Measurements from ENCODE around the gene ZIC4.

ZIC4 gene

DNA sequence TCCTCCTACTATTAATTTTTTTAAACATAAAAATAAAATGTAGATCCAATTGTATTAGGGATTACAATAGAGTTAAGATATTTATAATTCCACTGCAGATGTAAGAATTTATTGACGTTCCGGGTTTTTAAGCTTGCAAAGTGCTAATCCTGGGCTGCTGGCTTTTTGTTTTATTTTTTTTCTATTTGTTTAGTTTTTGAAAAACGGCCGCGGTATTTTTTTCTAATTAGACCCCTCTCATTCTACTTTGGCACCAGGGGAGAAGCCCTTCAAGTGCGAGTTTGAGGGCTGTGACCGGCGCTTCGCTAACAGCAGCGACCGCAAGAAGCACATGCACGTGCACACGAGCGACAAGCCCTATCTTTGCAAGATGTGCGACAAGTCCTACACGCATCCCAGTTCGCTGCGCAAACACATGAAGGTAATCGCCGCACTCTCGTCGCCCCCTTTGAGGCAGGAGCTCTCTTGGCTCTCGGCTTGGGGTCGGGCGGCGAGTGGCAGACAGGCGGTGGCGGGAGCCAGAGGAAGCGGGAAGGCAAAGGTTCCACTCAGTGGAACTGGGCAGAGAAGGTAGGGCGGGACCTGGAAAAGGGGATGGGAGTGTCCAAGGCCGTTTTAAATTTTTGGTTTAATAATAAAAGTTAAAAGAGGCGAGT is 6.0 kb upstream of the ZIC4 start:
- H3K4me3 Mint-ChIP-seq, result peak overlapping the region; percentile 31
- H3K9me3 Mint-ChIP-seq, result peaks cover 10% of the 10 kb centered on the region
- H3K27ac Mint-ChIP-seq, result no peak overlapping the region
- H3K4me1 Mint-ChIP-seq, result peaks cover 18% of the 10 kb centered on the region
- H3K27me3 Mint-ChIP-seq, result peaks cover 79% of the 10 kb centered on the region
- peaks cover 18% of the 10 kb centered on the region for H3K36me3 Mint-ChIP-seq
- no peak for ATAC-seq

DNA sequence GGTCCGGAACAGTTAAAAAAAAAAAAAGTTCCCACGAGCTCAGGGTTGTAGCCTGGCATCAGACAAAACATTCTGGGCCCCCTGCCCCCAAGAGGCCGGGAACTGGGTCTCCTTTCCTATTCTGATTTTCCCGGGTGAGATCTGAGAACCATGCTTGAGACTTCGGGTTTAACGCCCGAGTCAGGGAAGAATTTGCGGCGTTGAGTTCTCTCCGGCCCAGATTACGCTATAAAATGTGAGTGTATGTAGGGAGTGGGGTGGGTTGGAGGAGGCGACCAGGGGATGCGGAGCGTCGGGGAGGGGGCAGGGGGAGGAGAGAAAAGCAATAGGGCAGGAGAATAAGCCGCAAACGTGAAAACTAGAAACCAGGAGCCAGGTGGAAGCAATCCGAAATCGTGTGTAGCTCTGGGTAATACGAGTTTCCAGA is 5.5 kb upstream of the ZIC4 start:
- no peak for ATAC-seq
- H3K27ac Mint-ChIP-seq, result no peak overlapping the region

DNA sequence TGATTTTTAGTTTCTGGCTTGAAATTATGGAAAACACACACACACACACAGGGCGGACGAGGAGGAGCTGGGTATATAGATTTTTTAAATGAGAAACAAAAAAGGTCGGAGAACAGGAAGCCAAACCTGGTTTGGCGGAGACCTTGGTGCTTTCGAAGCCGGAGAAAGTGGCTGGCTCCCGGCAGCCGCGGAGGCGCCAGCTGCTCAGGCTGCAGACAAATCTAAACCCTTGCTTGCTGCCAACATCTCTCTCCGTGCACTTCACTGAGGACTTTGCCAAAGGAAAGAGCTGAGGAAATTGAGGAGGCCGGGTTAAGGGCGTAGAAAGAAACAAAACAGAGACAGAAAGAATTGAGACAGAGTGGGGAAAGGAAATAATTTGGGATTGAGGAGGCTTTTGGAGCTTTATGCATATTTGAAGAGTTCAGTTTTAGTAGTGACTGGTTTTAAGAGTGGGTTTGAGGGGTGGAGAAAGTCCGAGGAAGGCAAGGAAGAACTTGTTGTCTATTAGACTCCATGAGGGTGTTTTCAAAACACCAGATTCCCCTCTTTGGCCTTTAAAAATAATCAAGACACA is 5.0 kb upstream of the ZIC4 start:
- Mint-ChIP-seq H3K36me3 (peaks cover 18% of the 10 kb centered on the region), H3K9me3 (peaks cover 13% of the 10 kb centered on the region), H3K27me3 (peaks cover 84% of the 10 kb centered on the region), H3K4me1 (peaks cover 18% of the 10 kb centered on the region), H3K4me3 (peak overlapping the region; percentile 7), H3K27ac (no peak overlapping the region)
- ATAC-seq, result no peak

More for the DNA sequence above, 5.5 kb upstream of the ZIC4 start:
- Mint-ChIP-seq H3K36me3 (peaks cover 18% of the 10 kb centered on the region), H3K27me3 (peaks cover 79% of the 10 kb centered on the region), H3K4me3 (no peak overlapping the region), H3K9me3 (peaks cover 10% of the 10 kb centered on the region), H3K4me1 (peaks cover 18% of the 10 kb centered on the region)

DNA sequence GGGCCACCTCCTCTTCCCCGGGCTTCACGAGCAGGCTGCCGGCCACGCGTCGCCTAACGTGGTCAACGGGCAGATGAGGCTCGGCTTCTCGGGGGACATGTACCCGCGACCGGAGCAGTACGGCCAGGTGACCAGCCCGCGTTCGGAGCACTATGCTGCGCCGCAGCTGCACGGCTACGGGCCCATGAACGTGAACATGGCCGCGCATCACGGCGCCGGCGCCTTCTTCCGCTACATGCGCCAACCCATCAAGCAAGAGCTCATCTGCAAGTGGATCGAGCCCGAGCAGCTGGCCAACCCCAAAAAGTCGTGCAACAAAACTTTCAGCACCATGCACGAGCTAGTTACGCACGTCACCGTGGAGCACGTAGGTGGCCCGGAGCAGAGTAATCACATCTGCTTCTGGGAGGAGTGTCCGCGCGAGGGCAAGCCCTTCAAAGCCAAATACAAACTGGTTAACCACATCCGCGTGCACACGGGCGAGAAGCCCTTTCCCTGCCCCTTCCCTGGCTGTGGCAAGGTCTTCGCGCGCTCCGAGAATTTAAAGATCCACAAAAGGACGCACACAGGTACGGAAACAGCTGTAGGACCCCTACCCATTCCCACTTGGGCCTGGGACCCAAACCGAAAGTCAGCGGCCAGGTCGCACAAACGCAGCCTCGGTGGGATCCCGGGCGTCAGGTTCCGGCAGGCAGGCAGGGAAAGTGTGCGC is 4.3 kb upstream of the ZIC4 start:
- peaks cover 18% of the 10 kb centered on the region for H3K36me3 Mint-ChIP-seq
- H3K4me1 Mint-ChIP-seq, result peaks cover 18% of the 10 kb centered on the region
- H3K27me3 Mint-ChIP-seq, result peaks cover 90% of the 10 kb centered on the region
- peak overlapping the region; percentile 7 for H3K4me3 Mint-ChIP-seq
- H3K9me3 Mint-ChIP-seq, result peaks cover 13% of the 10 kb centered on the region
- no peak overlapping the region for H3K27ac Mint-ChIP-seq
- no peak for ATAC-seq

DNA sequence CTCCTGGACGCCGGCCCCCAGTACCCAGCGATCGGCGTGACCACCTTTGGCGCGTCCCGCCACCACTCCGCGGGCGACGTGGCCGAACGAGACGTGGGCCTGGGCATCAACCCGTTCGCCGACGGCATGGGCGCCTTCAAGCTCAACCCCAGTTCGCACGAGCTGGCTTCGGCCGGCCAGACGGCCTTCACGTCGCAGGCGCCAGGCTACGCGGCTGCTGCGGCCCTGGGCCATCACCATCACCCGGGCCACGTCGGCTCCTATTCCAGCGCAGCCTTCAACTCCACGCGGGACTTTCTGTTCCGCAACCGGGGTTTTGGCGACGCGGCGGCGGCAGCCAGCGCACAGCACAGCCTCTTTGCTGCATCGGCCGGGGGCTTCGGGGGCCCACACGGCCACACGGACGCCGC is 3.8 kb upstream of the ZIC4 start:
- H3K36me3 Mint-ChIP-seq, result peaks cover 18% of the 10 kb centered on the region
- H3K4me1 Mint-ChIP-seq, result peaks cover 18% of the 10 kb centered on the region
- no peak for ATAC-seq
- H3K9me3 Mint-ChIP-seq, result peaks cover 13% of the 10 kb centered on the region
- peaks cover 90% of the 10 kb centered on the region for H3K27me3 Mint-ChIP-seq
- no peak overlapping the region for H3K27ac Mint-ChIP-seq
- H3K4me3 Mint-ChIP-seq, result no peak overlapping the region

DNA sequence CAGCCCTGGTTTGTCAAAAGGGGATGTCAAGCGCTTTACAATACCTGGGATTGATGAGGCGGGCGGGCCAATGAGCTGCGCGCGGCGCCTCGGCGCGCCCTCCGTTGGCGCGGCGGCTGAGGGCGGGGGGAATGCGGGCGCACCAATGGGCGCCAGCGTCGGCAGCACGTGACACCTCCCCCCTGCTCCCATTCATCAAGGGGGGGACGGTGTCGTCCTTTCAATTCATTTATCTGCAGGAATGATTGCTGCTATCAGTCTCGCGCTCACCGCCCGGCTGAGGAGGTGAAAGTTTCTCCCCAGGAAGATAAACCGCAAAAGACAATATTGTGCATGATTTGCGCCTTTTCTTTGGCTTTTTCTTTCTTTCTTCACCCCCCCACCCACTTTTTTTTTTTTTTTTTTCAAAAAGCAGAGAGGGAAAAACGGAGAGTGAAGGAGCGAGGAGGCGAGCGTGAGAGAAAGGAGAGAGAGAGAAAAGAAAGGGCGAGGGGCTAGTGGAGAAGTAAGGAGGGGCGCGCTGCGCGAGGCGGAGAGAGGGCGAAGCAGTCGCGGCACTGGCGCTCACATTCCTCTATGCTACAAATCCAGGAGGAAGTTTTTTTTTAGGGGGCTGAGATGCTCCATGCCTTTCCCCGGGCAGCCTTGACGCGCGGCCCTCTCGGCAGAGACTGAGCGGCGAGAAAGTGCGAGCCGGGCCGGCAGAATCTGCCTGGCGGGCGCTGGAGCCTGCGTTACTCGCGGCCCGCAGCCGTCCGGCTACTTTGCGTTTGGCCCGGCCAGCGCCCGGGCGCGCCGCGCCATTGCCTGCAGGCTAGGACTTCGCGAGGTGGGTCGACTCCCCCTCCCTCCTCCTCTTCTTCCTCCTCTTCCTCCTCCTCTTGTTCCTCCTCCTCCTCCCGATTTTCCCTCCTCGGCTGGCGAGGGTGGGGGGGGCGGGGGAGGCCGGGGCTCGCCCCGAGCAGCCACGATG is 3.1 kb upstream of the ZIC4 start, which contains the start of gene ZIC1:
ZIC1 (plus strand) TSS at position 223 of the 973 bp plus-strand sequence; CDS start at position 971, 748 bp downstream.
- peaks cover 18% of the 10 kb centered on the region for H3K36me3 Mint-ChIP-seq
- peaks cover 90% of the 10 kb centered on the region for H3K27me3 Mint-ChIP-seq
- peak within 1 kb of the TSS; percentile 10 for H3K27ac Mint-ChIP-seq
- ATAC-seq, result no peak
- H3K9me3 Mint-ChIP-seq, result peaks cover 13% of the 10 kb centered on the region
- H3K4me1 Mint-ChIP-seq, result peaks cover 18% of the 10 kb centered on the region
- peak within 1 kb of the TSS; percentile 41 for H3K4me3 Mint-ChIP-seq

DNA sequence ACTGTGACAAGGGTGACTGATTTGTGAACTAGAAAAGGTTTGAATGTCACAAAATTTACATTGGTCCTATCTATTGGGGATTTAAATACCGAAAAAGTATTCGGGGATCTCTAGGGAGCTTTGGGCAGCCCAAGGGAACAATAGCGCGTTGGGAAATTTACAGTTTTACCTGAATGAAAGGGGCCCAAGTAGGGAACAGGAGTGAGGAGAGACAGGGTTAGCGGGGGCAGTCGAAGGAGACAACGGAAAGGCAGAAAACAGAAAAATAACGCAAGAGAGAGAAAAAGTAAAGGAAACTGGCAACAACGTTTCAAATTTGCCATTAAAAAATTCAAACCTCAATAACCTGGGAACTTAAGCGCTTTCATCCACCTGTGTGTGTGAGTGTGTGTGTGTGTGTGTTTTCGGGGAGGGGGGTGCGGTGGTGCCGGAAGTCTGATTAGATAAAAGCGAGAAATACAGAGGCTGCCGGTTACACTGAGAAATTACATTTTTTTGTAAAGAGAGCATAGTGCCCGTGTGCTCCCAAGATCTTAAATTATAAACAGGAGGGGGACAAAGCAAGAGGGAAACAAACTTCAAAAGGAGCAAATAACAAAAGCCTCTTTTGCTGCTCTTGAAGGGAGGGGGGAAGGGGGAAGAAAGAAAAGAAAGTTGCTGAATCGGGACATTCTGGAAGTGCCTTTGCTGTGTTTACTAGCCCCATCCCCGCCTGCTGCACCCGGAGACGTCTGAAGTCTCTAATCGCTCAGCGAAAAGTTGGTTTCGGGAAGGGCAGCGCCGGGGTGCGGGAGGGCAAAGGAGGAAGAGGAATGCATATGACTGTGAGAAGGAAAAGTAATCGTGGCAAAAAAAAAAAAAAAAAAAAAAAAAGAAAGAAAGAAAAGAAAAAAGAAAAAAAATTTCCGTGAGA is 2.1 kb upstream of the ZIC4 start:
- H3K27me3 Mint-ChIP-seq, result peaks cover 93% of the 10 kb centered on the region
- H3K4me1 Mint-ChIP-seq, result peaks cover 15% of the 10 kb centered on the region
- H3K27ac Mint-ChIP-seq, result peak overlapping the region; percentile 10
- peaks cover 18% of the 10 kb centered on the region for H3K36me3 Mint-ChIP-seq
- peak overlapping the region; percentile 41 for H3K4me3 Mint-ChIP-seq
- no peak for ATAC-seq
- H3K9me3 Mint-ChIP-seq, result peaks cover 13% of the 10 kb centered on the region

DNA sequence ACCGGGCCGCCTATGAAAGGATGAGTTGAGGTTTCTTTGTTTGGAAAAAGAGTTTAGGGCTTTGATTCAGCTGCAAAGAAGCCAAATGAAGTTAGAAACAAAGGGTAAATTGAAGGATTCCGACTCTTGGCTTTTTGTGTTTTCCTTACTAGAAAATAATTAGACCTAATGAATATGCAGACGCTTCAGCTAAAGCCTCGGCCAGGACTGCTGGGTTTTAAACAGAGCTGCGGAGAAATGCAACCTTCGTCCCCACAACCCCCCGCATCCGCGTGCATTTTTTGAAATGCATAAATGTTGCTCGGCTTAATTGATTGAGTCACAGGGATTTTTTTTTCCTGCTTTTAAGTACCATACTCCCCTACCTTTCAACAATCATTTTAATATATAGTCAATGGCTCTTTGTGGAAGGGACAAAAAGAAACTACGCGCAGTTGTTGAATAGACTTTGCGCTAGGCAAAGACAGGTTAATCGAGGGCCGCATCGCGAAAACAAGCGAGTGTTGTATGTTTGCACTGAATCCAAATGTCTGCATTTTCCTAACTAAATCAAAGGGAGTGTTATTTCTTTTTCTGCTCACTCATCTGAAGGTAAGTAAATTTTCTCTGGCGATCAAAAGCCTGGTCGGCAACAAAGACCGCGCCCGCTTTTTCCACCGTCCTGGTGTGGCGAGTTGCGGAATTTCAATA is 1.3 kb upstream of the ZIC4 start:
- Mint-ChIP-seq H3K27ac (peak overlapping the region; percentile 10), H3K4me3 (no peak overlapping the region), H3K4me1 (peaks cover 10% of the 10 kb centered on the region), H3K9me3 (peaks cover 13% of the 10 kb centered on the region), H3K36me3 (peaks cover 18% of the 10 kb centered on the region), H3K27me3 (peaks cover 89% of the 10 kb centered on the region)
- ATAC-seq, result no peak

DNA sequence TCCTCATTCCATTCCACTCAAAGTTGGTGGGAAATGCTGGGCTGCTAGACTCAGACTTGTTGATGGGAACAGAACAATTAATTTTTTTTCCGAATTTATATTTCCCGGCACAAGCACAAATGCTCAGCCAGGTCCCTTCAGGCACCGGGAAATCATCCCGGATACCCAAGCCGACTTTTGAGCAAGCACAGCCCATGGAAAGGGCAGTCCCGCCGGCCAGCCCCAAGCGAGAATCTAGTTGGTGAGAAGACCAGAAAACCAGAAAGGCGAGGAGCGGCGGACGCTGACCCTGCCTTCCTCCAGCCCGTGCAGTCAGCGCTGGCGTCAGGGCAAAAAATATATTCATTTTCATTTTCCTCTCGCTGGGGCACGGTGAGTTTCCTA is 763 bp upstream of the ZIC4 start:
- peaks cover 13% of the 10 kb centered on the region for H3K9me3 Mint-ChIP-seq
- peaks cover 10% of the 10 kb centered on the region for H3K4me1 Mint-ChIP-seq
- H3K36me3 Mint-ChIP-seq, result peaks cover 18% of the 10 kb centered on the region
- no peak overlapping the region for H3K27ac Mint-ChIP-seq
- no peak for ATAC-seq
- H3K27me3 Mint-ChIP-seq, result peaks cover 89% of the 10 kb centered on the region
- H3K4me3 Mint-ChIP-seq, result no peak overlapping the region

DNA sequence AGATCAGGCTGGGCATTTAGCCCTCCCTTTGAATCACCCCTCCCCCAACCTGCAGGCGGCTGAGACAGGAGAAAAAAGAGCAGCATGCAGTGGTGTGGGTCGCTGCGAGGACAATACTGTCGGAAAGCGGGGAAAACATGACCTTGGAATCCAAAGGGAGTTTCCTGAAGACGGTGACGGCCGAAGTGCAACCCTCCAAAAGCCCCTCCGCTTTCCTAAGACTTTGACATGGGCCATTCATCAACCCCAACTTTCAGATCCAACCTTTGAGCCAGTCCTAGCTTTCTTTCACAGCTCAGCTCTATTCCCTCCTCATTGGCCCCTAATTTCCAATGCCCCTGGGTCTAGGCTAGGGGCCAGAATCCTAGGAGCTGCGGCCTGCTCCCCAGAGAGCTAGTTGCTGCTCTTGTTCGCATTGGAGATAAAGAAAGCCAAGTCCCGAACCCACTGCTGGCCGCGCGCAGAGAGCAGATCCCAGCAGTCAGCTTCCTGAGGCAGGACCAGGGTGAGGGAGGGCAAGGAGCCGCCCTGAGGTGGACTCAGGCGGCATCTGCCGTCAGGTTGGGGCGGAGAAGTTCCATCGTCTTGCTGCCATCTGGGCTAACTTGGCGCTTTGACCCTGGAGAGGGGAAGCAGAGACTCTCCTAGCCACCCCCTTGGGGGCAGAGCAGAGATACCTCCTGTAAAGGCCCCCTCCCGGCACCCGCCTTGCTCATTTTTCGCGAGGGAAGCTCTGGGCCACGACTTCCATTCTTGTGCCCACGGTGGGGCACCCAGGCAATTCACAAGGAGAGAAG is 914 bp downstream of the ZIC4 start:
- Mint-ChIP-seq H3K4me3 (no peak overlapping the region), H3K27me3 (peaks cover 76% of the 10 kb centered on the region), H3K36me3 (peaks cover 11% of the 10 kb centered on the region), H3K9me3 (peaks cover 9% of the 10 kb centered on the region), H3K27ac (no peak overlapping the region), H3K4me1 (no peaks in the 10 kb centered on the region)
- ATAC-seq, result no peak

DNA sequence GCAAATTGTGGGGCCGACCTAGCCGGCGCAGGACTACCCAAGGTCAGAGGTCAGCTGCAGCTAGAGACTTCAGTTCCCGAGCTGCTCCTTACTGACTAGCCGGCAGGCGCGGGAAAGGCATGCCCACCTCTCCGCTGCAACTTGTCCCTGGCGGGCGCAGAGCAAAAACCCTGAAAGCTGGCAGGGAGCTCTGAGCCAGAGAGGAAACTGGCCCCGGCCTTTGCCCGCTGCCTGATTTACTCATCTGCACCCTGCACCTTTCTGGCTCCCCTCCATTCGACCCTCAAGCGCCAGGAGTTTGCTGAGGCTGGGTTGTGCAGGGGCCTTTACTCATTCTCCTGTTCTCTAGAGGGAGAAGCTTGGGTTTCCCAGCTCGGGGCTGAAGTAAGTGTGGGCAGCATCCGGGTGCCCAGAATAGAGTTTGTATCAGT is 1.5 kb downstream of the ZIC4 start:
- Mint-ChIP-seq H3K27ac (no peak overlapping the region), H3K4me1 (no peaks in the 10 kb centered on the region), H3K9me3 (peaks cover 9% of the 10 kb centered on the region), H3K4me3 (no peak overlapping the region), H3K27me3 (peaks cover 76% of the 10 kb centered on the region), H3K36me3 (peaks cover 11% of the 10 kb centered on the region)
- ATAC-seq, result no peak

DNA sequence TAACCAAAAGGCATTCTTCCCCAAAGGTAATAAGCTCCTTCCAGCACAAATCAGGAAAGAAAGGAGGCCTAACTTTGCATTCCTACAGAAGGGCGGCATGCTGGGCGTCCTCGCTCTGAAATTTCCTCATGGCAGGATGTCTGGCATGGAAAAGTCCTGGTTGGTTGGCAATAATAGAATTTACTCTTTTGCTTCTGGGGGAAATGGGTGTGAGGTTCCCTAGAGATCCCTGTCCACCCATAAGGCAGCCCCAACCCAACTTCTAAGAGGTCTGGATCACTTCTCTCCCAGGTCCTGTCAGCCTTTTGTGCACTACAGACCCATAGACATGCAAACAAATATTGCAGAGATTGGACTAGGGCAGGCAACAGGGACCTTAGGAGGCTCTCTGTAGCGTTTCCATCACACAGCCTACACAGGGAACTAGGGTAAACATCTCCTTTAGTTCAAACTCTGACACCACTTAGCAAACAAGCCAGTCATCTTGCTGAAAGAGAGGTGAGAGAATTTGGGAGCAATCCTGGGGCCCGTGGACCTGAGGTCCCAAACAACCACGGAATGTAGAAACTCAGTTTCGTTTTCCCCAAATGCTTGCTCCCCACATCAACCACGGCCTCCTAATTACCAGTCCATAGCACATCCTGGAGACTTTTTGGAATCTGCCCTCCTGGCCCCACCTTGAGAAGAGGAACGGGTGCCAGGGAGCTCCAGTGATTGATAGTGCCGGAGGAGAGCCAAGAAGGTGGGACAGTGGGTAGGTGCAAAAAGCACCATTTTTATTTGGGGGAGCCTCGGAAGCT is 2.1 kb downstream of the ZIC4 start:
- peaks cover 11% of the 10 kb centered on the region for H3K36me3 Mint-ChIP-seq
- H3K4me1 Mint-ChIP-seq, result no peaks in the 10 kb centered on the region
- H3K27ac Mint-ChIP-seq, result no peak overlapping the region
- H3K9me3 Mint-ChIP-seq, result peaks cover 9% of the 10 kb centered on the region
- no peak overlapping the region for H3K4me3 Mint-ChIP-seq
- peaks cover 75% of the 10 kb centered on the region for H3K27me3 Mint-ChIP-seq
- no peak for ATAC-seq
